Sigmoid colon (tissue), 4 donors: ENCODE results near the gene MED29.

Experiments used
- CTCF ChIP-seq, 4 experiments: fragments of 450-650 bp in 3 of 4; fragments of 200-600 bp in 1 of 4; IDR thresholded peaks; one replicate each; pipeline ENCODE4 v1.5.1; 2016 to 2019; ENCODE audit warnings: antibody characterized with exemption in 4 of 4, mild to moderate bottlenecking in 3 of 4, moderate library complexity in 2 of 4
- EP300 ChIP-seq, 4 donors: sonication (generic); formaldehyde crosslinking; IDR thresholded peaks; one replicate each; pipeline ENCODE4 v1.6.1; 2017; ENCODE audit warnings: antibody characterized with exemption in 4 of 4
- POLR2A ChIP-seq, 2 donors: fragments of 450-650 bp; IDR thresholded peaks; one replicate each; pipeline ENCODE4 v1.6.1; 2016; ENCODE audit warnings: antibody characterized with exemption in 2 of 2, mild to moderate bottlenecking in 2 of 2, moderate library complexity in 2 of 2
- POLR2AphosphoS5 ChIP-seq, 4 donors: sonication (generic); formaldehyde crosslinking; IDR thresholded peaks; one replicate each; pipeline ENCODE4 v1.6.1; 2017; ENCODE audit warnings: antibody characterized with exemption in 4 of 4

- TF ChIP-seq POLR2A (IDR thresholded peaks at IDR 0.05) (no peak), CTCF (IDR thresholded peaks at IDR 0.05) (no peak), POLR2AphosphoS5 (IDR thresholded peaks at IDR 0.05) (no peak), EP300 (IDR thresholded peaks at IDR 0.05) (no peak)
Observed at GRCh38 chr19:39356073-39356472, 35.1 kb upstream of the MED29 start.
